Measurements from ENCODE around the gene AOPEP. TPM values are rescaled to one million over a fixed set of nuclear protein-coding genes. Genes with fewer than 3 reads are reported as not detected.

AOPEP gene
- total RNA-seq, 1 experiment from 2014 or later: 36.4 TPM

DNA sequence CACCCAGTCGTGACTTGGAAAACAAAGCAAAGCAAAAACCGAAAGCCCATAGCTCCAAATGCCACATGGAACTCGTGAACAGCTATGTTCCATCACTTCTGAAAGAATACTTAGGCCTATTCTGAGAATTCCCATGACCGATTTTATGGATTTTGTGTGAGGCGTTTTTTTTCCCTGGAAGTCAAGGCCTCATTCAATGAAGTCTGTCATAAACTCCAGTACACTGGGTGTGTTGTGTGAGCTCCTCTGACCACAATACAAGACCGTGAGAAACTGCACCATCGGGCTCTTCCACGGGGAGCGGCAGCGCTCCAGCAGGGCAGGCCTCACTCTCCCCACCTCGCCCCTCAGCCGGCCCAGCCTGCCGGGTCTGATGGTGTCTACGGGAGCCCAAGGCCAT lies 381.5 kb downstream of the AOPEP start:
- Histone ChIP-seq H3K4me1 (ENCODE audit: control insufficient read depth, insufficient read depth, low read length) (no peaks in the 10 kb centered on the region), H3K36me3 (ENCODE audit: control insufficient read depth, insufficient read depth, low read length) (no peaks in the 10 kb centered on the region), H3K4me3 (ENCODE audit: low read depth in 2 of 2, low read length in 2 of 2) (no peak overlapping the region), H3K27me3 (ENCODE audit: control insufficient read depth, insufficient read depth, low read length) (no peaks in the 10 kb centered on the region), H3K9me3 (ENCODE audit: control insufficient read depth, insufficient read depth, low read depth, low read length) (no peaks in the 10 kb centered on the region), H3K27ac (ENCODE audit: low read length) (no peak overlapping the region)
- TF ChIP-seq TCF7L2 (IDR thresholded peaks at IDR 0.05; ENCODE audit: low read depth, low read length): no peak
- TF ChIP-seq, protein P1, sequence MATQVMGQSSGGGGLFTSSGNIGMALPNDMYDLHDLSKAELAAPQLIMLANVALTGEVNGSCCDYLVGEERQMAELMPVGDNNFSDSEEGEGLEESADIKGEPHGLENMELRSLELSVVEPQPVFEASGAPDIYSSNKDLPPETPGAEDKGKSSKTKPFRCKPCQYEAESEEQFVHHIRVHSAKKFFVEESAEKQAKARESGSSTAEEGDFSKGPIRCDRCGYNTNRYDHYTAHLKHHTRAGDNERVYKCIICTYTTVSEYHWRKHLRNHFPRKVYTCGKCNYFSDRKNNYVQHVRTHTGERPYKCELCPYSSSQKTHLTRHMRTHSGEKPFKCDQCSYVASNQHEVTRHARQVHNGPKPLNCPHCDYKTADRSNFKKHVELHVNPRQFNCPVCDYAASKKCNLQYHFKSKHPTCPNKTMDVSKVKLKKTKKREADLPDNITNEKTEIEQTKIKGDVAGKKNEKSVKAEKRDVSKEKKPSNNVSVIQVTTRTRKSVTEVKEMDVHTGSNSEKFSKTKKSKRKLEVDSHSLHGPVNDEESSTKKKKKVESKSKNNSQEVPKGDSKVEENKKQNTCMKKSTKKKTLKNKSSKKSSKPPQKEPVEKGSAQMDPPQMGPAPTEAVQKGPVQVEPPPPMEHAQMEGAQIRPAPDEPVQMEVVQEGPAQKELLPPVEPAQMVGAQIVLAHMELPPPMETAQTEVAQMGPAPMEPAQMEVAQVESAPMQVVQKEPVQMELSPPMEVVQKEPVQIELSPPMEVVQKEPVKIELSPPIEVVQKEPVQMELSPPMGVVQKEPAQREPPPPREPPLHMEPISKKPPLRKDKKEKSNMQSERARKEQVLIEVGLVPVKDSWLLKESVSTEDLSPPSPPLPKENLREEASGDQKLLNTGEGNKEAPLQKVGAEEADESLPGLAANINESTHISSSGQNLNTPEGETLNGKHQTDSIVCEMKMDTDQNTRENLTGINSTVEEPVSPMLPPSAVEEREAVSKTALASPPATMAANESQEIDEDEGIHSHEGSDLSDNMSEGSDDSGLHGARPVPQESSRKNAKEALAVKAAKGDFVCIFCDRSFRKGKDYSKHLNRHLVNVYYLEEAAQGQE (IDR thresholded peaks at IDR 0.05; ENCODE audit: insufficient read depth in 1 of 2, low read depth in 2 of 2, low read length in 1 of 2): no peak
- TF ChIP-seq, protein P2, sequence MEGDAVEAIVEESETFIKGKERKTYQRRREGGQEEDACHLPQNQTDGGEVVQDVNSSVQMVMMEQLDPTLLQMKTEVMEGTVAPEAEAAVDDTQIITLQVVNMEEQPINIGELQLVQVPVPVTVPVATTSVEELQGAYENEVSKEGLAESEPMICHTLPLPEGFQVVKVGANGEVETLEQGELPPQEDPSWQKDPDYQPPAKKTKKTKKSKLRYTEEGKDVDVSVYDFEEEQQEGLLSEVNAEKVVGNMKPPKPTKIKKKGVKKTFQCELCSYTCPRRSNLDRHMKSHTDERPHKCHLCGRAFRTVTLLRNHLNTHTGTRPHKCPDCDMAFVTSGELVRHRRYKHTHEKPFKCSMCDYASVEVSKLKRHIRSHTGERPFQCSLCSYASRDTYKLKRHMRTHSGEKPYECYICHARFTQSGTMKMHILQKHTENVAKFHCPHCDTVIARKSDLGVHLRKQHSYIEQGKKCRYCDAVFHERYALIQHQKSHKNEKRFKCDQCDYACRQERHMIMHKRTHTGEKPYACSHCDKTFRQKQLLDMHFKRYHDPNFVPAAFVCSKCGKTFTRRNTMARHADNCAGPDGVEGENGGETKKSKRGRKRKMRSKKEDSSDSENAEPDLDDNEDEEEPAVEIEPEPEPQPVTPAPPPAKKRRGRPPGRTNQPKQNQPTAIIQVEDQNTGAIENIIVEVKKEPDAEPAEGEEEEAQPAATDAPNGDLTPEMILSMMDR (IDR thresholded peaks at IDR 0.05): no peak
- TF ChIP-seq POLR2AphosphoS5 (IDR thresholded peaks at IDR 0.05; ENCODE audit: low read depth, low read length): no peak
- TF ChIP-seq SIN3A (IDR thresholded peaks at IDR 0.05; ENCODE audit: borderline replicate concordance, insufficient read depth, low read depth, low read length): no peak
- BruUV-seq (replicated peaks): no TSS peak
- ChIA-PET CTCF (interaction anchor here (0.6 kb wide), 1 partner anchor 289 kb away, joined by 7 read pairs; no protein-coding TSS in a partner anchor), POLR2A (no interaction called here)
- intact Hi-C loops (cut with micrococcal nuclease; ENCODE audit: unreplicated experiment) (no loop called here), in situ Hi-C loops (cut with HindIII; ENCODE audit: low pct_unique_long_range_greater_than_20kb, low sequenced_read_pairs) (no loop called here)
- no peak for ATAC-seq
- DNase-seq (ENCODE audit: low read depth, low spot score): no peak

DNA sequence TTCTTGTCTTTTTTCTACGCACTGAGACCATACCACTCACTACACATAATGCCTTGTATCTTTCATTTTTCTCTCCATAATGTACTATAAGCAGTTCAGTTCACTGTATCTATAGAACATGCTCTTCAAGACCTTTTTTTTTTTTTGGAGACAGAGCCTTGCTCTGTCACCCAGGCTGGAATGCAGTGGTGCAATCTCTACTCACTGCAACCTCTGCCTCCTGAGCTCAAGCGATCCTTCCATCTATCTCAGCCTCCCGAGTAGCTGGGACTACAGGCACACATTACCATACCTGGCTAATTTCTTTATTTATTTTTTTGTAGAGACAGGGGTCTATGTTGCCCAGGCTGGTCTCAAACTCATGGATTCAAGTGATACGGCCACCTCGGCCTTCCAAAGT lies 382.3 kb downstream of the AOPEP start:
- no TSS peak for BruUV-seq (replicated peaks)
- intact Hi-C loops (cut with micrococcal nuclease; ENCODE audit: unreplicated experiment) (no loop called here), in situ Hi-C loops (cut with HindIII; ENCODE audit: low pct_unique_long_range_greater_than_20kb, low sequenced_read_pairs) (no loop called here)
- DNase-seq (ENCODE audit: low read depth, low spot score): no peak
- Histone ChIP-seq H3K9me3 (ENCODE audit: control insufficient read depth, insufficient read depth, low read depth, low read length) (no peaks in the 10 kb centered on the region), H3K36me3 (ENCODE audit: control insufficient read depth, insufficient read depth, low read length) (no peaks in the 10 kb centered on the region), H3K27me3 (ENCODE audit: control insufficient read depth, insufficient read depth, low read length) (no peaks in the 10 kb centered on the region), H3K4me3 (ENCODE audit: low read depth in 2 of 2, low read length in 2 of 2) (no peak overlapping the region), H3K27ac (ENCODE audit: low read length) (no peak overlapping the region), H3K4me1 (ENCODE audit: control insufficient read depth, insufficient read depth, low read length) (no peaks in the 10 kb centered on the region)
- CTCF ChIA-PET: no interaction called here
- no peak for ATAC-seq
- TF ChIP-seq SIN3A (IDR thresholded peaks at IDR 0.05; ENCODE audit: borderline replicate concordance, insufficient read depth, low read depth, low read length): no peak
- POLR2A ChIA-PET: no interaction called here

DNA sequence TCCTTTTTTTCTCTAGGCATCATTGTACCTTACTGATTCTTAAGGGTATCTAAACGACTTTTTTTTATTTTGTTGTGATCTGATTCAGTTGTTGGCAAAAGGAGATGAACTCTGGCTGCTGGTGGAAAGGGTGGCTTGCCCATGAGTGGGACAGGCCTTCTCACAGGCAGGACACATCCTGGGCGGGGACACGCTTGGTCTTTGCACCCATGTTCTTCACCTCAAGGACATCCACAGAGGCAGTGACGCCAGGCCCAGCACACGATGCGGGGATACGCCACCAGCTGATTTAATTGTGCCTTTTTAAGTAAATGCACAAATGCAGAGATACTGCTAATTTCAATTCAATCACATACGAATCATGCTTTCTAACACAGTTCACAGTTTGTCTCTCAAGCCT lies 383.0 kb downstream of the AOPEP start:
- POLR2A ChIA-PET: no interaction called here
- no peak overlapping the region for H3K27ac ChIP-seq (ENCODE audit: low read length)

More for the DNA sequence above, 383.0 kb downstream of the AOPEP start:
- in situ Hi-C loops (cut with HindIII; ENCODE audit: low pct_unique_long_range_greater_than_20kb, low sequenced_read_pairs): no loop called here
- BruUV-seq (replicated peaks): no TSS peak
- Histone ChIP-seq H3K27me3 (ENCODE audit: control insufficient read depth, insufficient read depth, low read length) (no peaks in the 10 kb centered on the region), H3K9me3 (ENCODE audit: control insufficient read depth, insufficient read depth, low read depth, low read length) (no peaks in the 10 kb centered on the region), H3K4me1 (ENCODE audit: control insufficient read depth, insufficient read depth, low read length) (no peaks in the 10 kb centered on the region), H3K4me3 (ENCODE audit: low read depth in 2 of 2, low read length in 2 of 2) (no peak overlapping the region), H3K36me3 (ENCODE audit: control insufficient read depth, insufficient read depth, low read length) (no peaks in the 10 kb centered on the region)
- no peak for DNase-seq (ENCODE audit: low read depth, low spot score)
- intact Hi-C loops (cut with micrococcal nuclease; ENCODE audit: unreplicated experiment): no loop called here
- TF ChIP-seq POLR2AphosphoS5 (IDR thresholded peaks at IDR 0.05; ENCODE audit: low read depth, low read length): no peak
- TF ChIP-seq, protein P1 (IDR thresholded peaks at IDR 0.05; ENCODE audit: insufficient read depth in 1 of 2, low read depth in 2 of 2, low read length in 1 of 2): no peak
- TF ChIP-seq SIN3A (IDR thresholded peaks at IDR 0.05; ENCODE audit: borderline replicate concordance, insufficient read depth, low read depth, low read length): no peak
- TF ChIP-seq, protein P2 (IDR thresholded peaks at IDR 0.05): no peak
- no peak for TF ChIP-seq TCF7L2 (IDR thresholded peaks at IDR 0.05; ENCODE audit: low read depth, low read length)
- CTCF ChIA-PET: no interaction called here
- ATAC-seq: no peak

Measured in Panc1 (cell line).